Measurements from ENCODE around the gene CNTN1.

Gene CNTN1

GRCh38 chr12:40691913-40692764 is at the start of gene CNTN1:
CNTN1 (plus strand) TSS chr12:40692439.
- DNase-seq (ENCODE audit: low read depth), result no peak

GRCh38 chr12:40643506-40643905 is 48.7 kb upstream of the CNTN1 start:
- DNase-seq (ENCODE audit: low read depth), result no peak

GRCh38 chr12:40643976-40644375 is 48.3 kb upstream of the CNTN1 start:
- no peak for DNase-seq (ENCODE audit: low read depth)

GRCh38 chr12:40644708-40645107 is 47.5 kb upstream of the CNTN1 start:
- no peak for DNase-seq (ENCODE audit: low read depth)

GRCh38 chr12:40645361-40645760 is 46.9 kb upstream of the CNTN1 start:
- DNase-seq (ENCODE audit: low read depth), result no peak

GRCh38 chr12:40646456-40646855 is 45.8 kb upstream of the CNTN1 start:
- no peak for DNase-seq (ENCODE audit: low read depth)

- DNase-seq (ENCODE audit: low read depth), result no peak
Observed at GRCh38 chr12:40646911-40647310, 45.3 kb upstream of the CNTN1 start.

GRCh38 chr12:40647651-40648050 is 44.6 kb upstream of the CNTN1 start:
- DNase-seq (ENCODE audit: low read depth), result no peak

GRCh38 chr12:40648519-40648918 is 43.7 kb upstream of the CNTN1 start:
- no peak for DNase-seq (ENCODE audit: low read depth)

GRCh38 chr12:40650038-40650704 is 42.1 kb upstream of the CNTN1 start:
- no peak for DNase-seq (ENCODE audit: low read depth)

- DNase-seq (ENCODE audit: low read depth), result no peak
Observed at GRCh38 chr12:40655451-40655850, 36.8 kb upstream of the CNTN1 start.

- no peak for DNase-seq (ENCODE audit: low read depth)
Observed at GRCh38 chr12:40662366-40662765, 29.9 kb upstream of the CNTN1 start.

- DNase-seq (ENCODE audit: low read depth), result no peak
Observed at GRCh38 chr12:40663781-40664180, 28.5 kb upstream of the CNTN1 start.

GRCh38 chr12:40668099-40668529 is 24.1 kb upstream of the CNTN1 start:
- DNase-seq (ENCODE audit: low read depth), result no peak

- DNase-seq (ENCODE audit: low read depth), result no peak
Observed at GRCh38 chr12:40672741-40673271, 19.4 kb upstream of the CNTN1 start.

GRCh38 chr12:40681148-40681547 is 11.1 kb upstream of the CNTN1 start:
- DNase-seq (ENCODE audit: low read depth), result no peak

GRCh38 chr12:40684986-40685385 is 7.3 kb upstream of the CNTN1 start:
- no peak for DNase-seq (ENCODE audit: low read depth)

- no peak for DNase-seq (ENCODE audit: low read depth)
Observed at GRCh38 chr12:40688085-40688725, 4.0 kb upstream of the CNTN1 start.

GRCh38 chr12:40689576-40689975 is 2.7 kb upstream of the CNTN1 start:
- DNase-seq (ENCODE audit: low read depth), result no peak

- DNase-seq (ENCODE audit: low read depth), result no peak
Observed at GRCh38 chr12:40692765-40693206, 547 bp downstream of the CNTN1 start.

GRCh38 chr12:40693207-40693821 is 1.1 kb downstream of the CNTN1 start:
- no peak for DNase-seq (ENCODE audit: low read depth)

- no peak for DNase-seq (ENCODE audit: low read depth)
Observed at GRCh38 chr12:40697566-40698259, 5.5 kb downstream of the CNTN1 start.
